Vagina (tissue), 2 donors: Measurements from ENCODE around the gene ABHD8. TPM values are rescaled to one million over a fixed set of nuclear protein-coding genes. Genes with fewer than 3 reads are reported as not detected.

Experiments used
- DNase-seq, 2 donors: peaks; one replicate each; pipeline ENCODE4 v3.0.0-alpha.2; 2017; ENCODE audit errors: extremely low spot score in 2 of 2
- H3K27ac ChIP-seq: fragments of 200-600 bp; sonication (generic); one replicate; pipeline ENCODE4 v1.5.1; 2019
- H3K27me3 ChIP-seq: fragments of 200-600 bp; sonication (generic); one replicate; pipeline ENCODE4 v1.5.1; 2019
- H3K36me3 ChIP-seq, 2 donors: fragments of 200-600 bp; sonication (generic); one replicate each; pipeline ENCODE4 v1.5.1; 2017 to 2019
- H3K4me1 ChIP-seq: fragments of 200-600 bp; sonication (generic); one replicate; pipeline ENCODE4 v1.5.1; 2019
- H3K4me3 ChIP-seq, 2 donors: fragments of 200-600 bp; sonication (generic); 1 replicate in 1 of 2; 2 replicates in 1 of 2; pipeline ENCODE4 v1.5.1; 2016 to 2019
- H3K9me3 ChIP-seq: fragments of 200-600 bp; sonication (generic); one replicate; pipeline ENCODE4 v1.5.1; 2019
- POLR2A ChIP-seq, 2 donors: fragments of 450-650 bp; IDR thresholded peaks; one replicate each; pipeline ENCODE4 v1.6.1; 2017; ENCODE audit warnings: antibody characterized with exemption in 2 of 2, mild to moderate bottlenecking in 2 of 2, moderate library complexity in 2 of 2
- POLR2AphosphoS5 ChIP-seq, 2 donors: sonication (generic); formaldehyde crosslinking; IDR thresholded peaks; one replicate each; pipeline ENCODE4 v1.9.0; 2017; ENCODE audit warnings: antibody characterized with exemption in 2 of 2, mild to moderate bottlenecking in 2 of 2, low read depth in 1 of 2; ENCODE audit not compliant: insufficient read depth in 1 of 2
- intact Hi-C: fragments of 100-400 bp; cut with DNase I; formaldehyde crosslinking; loops from one replicate; pipeline ENCODE4 v1.15.1; 2023
- total RNA-seq: library from RNA; depleted of rRNA; stranded (reverse); fragments of >200 nt; gene quantifications from one replicate; pipeline ENCODE4 v1.2.3, GENCODE V29; 2016
- TF ChIP-seq, protein P1 (sequence below), 3 experiments: fragments of 450-650 bp in 2 of 3; fragments of 200-600 bp in 1 of 3; sonication (generic) in 1 of 3; IDR thresholded peaks; one replicate each; pipeline ENCODE4 v1.5.1; 2017 to 2019; ENCODE audit warnings: antibody characterized with exemption in 3 of 3, mild to moderate bottlenecking in 2 of 3, moderate library complexity in 2 of 3

The ABHD8 gene
- total RNA-seq, 1 donor from 2014 or later, result 10.8 TPM

DNA sequence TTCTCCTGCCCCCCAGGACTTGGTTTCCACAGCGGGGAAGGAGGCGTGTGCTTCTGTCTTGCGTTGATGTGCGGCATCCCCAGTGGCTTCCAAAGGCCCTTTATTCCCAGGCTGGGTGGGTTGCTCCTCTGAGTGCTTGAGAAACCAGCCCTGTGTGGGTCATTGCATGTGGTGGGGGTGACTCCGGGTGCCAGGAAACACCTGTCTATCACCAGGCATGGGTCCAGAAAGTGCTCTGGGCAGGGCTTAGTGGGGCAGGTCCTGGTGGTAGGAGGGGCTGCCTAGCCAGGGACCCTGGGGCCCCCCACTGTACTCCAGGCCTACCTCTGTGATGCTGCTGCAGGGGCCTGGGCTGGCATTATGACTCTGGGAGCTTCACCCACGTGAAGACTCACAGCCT lies 15.7 kb upstream of the ABHD8 start:
- intact Hi-C loops, result no loop called here
- Histone ChIP-seq H3K27me3 (no peaks in the 10 kb centered on the region), H3K4me1 (peaks cover 14% of the 10 kb centered on the region), H3K4me3 (no peak overlapping the region), H3K27ac (no peak overlapping the region), H3K9me3 (no peaks in the 10 kb centered on the region), H3K36me3 (peaks cover 0 to 44% of the 10 kb centered on the region in 2 donors)
- DNase-seq, result no peak
- TF ChIP-seq, protein P1, sequence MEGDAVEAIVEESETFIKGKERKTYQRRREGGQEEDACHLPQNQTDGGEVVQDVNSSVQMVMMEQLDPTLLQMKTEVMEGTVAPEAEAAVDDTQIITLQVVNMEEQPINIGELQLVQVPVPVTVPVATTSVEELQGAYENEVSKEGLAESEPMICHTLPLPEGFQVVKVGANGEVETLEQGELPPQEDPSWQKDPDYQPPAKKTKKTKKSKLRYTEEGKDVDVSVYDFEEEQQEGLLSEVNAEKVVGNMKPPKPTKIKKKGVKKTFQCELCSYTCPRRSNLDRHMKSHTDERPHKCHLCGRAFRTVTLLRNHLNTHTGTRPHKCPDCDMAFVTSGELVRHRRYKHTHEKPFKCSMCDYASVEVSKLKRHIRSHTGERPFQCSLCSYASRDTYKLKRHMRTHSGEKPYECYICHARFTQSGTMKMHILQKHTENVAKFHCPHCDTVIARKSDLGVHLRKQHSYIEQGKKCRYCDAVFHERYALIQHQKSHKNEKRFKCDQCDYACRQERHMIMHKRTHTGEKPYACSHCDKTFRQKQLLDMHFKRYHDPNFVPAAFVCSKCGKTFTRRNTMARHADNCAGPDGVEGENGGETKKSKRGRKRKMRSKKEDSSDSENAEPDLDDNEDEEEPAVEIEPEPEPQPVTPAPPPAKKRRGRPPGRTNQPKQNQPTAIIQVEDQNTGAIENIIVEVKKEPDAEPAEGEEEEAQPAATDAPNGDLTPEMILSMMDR (IDR thresholded peaks at IDR 0.05), result no peak
- no peak for TF ChIP-seq POLR2A (IDR thresholded peaks at IDR 0.05)

DNA sequence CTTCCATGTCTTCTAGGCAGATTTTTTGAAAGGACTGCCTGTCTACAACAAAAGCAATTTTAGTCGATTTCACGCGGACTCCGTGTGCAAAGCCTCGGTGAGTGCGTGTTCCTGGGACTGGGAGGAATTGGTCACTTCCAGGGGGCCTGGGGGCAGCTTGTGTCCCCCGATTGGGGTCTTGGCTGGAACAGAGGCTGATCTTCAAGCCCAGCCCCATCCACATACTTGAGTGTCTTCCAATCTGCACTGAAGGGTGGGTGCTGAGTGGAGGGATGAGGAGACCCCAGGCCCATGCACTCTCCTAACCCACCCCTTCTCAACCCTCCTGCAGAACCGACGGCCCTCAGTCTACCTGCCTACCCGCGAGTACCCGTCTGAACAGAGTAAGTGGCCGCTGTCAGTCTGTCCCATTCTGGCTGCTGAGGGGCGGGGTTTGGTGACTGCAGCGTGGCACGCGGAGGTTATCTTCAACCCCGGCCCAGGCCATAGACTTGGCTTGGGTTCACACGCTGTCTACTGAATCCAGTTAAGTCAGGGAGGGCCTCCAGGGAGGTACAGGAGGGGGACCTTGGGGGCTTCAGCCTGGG lies 10.9 kb upstream of the ABHD8 start:
- Histone ChIP-seq H3K9me3 (no peaks in the 10 kb centered on the region), H3K4me3 (no peak overlapping the region), H3K27ac (no peak overlapping the region), H3K27me3 (no peaks in the 10 kb centered on the region), H3K4me1 (peaks cover 36% of the 10 kb centered on the region), H3K36me3 (peaks cover 0 to 33% of the 10 kb centered on the region in 2 donors)
- no peak for DNase-seq
- TF ChIP-seq POLR2A (IDR thresholded peaks at IDR 0.05), result no peak
- intact Hi-C loops, result no loop called here

DNA sequence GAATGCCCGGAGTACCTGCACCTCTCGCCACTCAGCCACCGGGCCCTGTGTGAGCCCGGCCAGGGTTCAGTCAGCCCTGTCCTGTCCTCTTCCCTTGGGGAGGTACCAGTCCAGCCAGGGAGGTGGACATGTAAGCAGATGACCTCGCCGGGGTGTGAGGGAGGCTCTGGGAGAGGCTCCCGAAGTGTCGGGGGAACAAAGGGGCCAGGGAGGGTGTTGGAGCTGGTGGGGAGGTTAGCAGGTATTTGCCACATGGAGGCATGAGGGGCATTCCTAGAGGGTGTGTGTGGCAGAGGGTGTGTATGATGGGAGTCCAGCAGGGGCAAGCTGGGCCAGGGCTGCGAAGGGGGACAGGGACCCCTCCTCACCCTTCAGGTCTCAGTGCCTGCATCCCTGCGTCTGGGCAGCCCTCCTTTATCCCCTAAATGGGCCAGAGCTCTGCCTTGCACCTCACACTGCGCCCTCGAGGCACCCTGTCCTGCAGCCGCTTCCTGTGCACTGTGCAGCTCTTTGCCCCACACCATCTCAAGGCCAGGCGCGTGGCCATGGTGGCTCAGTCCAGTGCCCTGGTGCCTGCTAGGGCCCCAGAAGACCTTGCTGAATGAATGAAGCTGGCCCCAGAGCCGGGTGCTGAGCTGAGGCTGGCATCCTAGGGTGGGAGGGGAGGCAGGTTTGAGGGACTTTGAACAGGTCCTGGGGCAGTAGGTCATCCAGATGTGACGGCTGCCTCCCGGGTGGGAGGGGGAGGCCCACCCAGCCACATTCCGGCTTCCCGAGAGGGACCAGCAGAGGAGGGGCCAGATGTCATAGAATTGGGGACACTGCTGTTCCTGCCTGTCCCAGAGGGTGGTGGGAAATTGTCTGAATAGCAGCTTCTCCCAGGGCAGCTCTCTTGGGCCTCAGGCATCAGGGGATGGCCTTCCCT lies 9.2 kb upstream of the ABHD8 start:
- no peak overlapping the region for H3K27ac ChIP-seq
- intact Hi-C loops, result no loop called here

DNA sequence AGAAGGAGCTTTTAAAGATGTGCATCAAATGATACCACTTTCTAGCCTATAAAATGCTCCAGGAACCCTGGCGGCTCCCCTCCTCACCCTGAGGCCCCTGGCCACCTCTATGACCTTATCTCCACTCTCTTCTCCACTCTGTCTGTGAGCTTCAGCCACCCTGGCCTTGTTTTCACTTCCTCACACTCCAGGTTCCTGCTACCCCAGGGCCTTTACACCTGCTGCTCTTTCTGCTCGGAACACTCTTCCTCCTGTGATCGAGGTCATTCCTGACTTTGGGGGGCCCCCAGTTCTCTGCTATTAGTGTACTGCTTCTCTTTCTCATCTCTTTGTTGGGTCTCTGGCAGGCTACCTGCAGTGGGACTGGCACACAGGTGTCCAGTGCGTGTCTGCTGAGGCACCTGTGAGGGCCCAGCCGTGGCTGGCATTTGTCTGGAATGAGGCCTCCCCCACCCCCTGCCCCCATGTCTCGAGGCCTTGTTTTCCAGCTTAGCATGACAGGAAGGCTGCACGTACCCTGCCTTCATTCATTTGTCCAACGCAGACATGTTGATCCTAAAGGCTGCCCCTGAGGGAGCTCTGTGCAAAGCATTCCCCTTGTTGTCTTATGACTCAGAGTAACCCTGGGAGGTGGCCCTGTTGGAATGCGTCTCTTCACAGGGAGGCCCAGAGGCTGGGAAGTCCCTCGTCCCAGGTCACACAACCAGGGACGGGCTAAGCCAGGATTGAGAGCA lies 8.4 kb upstream of the ABHD8 start:
- TF ChIP-seq, protein P1 (IDR thresholded peaks at IDR 0.05), result no peak
- TF ChIP-seq POLR2A (IDR thresholded peaks at IDR 0.05) (no peak), POLR2AphosphoS5 (IDR thresholded peaks at IDR 0.05; ENCODE audit: insufficient read depth in 1 of 2, low read depth in 1 of 2) (no peak)
- Histone ChIP-seq H3K4me1 (peaks cover 45% of the 10 kb centered on the region), H3K9me3 (no peaks in the 10 kb centered on the region), H3K36me3 (peaks cover 0 to 29% of the 10 kb centered on the region in 2 donors), H3K4me3 (no peak overlapping the region), H3K27me3 (no peaks in the 10 kb centered on the region), H3K27ac (no peak overlapping the region)
- no peak for DNase-seq
- intact Hi-C loops, result no loop called here

More for the DNA sequence above, 9.2 kb upstream of the ABHD8 start:
- Histone ChIP-seq H3K9me3 (no peaks in the 10 kb centered on the region), H3K36me3 (peaks cover 0 to 33% of the 10 kb centered on the region in 2 donors), H3K4me3 (no peak overlapping the region), H3K4me1 (peaks cover 40% of the 10 kb centered on the region), H3K27me3 (no peaks in the 10 kb centered on the region)
- DNase-seq, result no peak
- TF ChIP-seq POLR2A (IDR thresholded peaks at IDR 0.05), result no peak
- TF ChIP-seq, protein P1 (IDR thresholded peaks at IDR 0.05), result no peak
- no peak for TF ChIP-seq POLR2AphosphoS5 (IDR thresholded peaks at IDR 0.05; ENCODE audit: insufficient read depth in 1 of 2, low read depth in 1 of 2)

DNA sequence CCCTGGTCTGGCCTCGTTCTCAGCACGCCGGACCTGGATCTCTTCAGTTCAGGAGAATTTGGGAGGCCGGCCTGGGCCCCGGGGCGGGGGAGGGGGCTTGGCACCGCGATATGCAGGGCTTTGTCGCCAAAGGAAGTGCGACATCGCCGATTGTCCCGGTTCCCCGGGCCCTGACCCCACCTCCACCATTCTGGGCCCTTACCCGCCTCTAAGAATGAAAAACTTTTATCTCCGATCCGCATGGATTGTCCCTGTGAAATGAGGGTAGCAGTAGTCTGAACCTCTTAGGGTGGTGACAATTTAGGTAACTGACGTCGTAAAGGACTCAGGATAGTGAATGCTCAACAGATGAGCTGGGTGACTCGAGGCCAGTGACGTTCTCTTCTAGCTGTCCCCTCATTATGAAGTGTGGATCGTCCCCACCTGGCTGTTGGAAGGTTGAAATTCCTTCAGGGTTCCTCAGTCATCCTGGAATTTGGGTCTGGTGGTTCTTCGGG lies 6.8 kb upstream of the ABHD8 start:
- TF ChIP-seq POLR2A (IDR thresholded peaks at IDR 0.05) (no peak), POLR2AphosphoS5 (IDR thresholded peaks at IDR 0.05; ENCODE audit: insufficient read depth in 1 of 2, low read depth in 1 of 2) (no peak)
- TF ChIP-seq, protein P1 (IDR thresholded peaks at IDR 0.05), result no peak
- no peaks in the 10 kb centered on the region for H3K9me3 ChIP-seq

More for the DNA sequence above, 6.8 kb upstream of the ABHD8 start:
- no peak for DNase-seq
- Histone ChIP-seq H3K27ac (peak overlapping the region; percentile 74), H3K4me1 (peaks cover 54% of the 10 kb centered on the region), H3K4me3 (peak overlapping the region; percentile 86 to 88), H3K27me3 (no peaks in the 10 kb centered on the region), H3K36me3 (peaks cover 0 to 17% of the 10 kb centered on the region in 2 donors)
- intact Hi-C loops, result no loop called here
